GM12878 (cell line): ENCODE data around the gene HTR6. TPM values are rescaled to one million over a fixed set of nuclear protein-coding genes. Genes with fewer than 3 reads are reported as not detected.

Source experiments
- ATAC-seq: fragments of 200-7000 bp; cut with Tn5 transposase; 3 replicates; pipeline ENCODE4 v1.9.1; 2020; ENCODE audit warnings: mild to moderate bottlenecking, moderate library complexity
- BruUV-seq: library from RNA; stranded (reverse); fragments of 400-500 nt; replicated peaks from 2 replicates; lab custom pipeline; 2021; lab: Mats Ljungman, UMichigan
- CTCF ChIA-PET: fragments of 300-600 bp; sonication (Branson Sonifier 250); formaldehyde crosslinking; extraction: SDS; loops from one replicate; lab custom pipeline; 2021; ENCODE audit warnings: inconsistent platforms; lab: Yijun Ruan, JAX
- POLR2A ChIA-PET: fragments of 350-600 bp; formaldehyde crosslinking; extraction: SDS; loops from one replicate; lab custom pipeline; 2021; ENCODE audit warnings: inconsistent platforms; lab: Charles Lee
- RAD21 ChIA-PET: fragments of 300-600 bp; sonication (Branson Sonifier 250); formaldehyde crosslinking; loops from one replicate; lab custom pipeline; 2023; ENCODE audit warnings: antibody characterized with exemption; ENCODE audit not compliant: unreplicated experiment; lab: Charles Lee
- SMC1A ChIA-PET: fragments of 300-600 bp; sonication (Branson Sonifier 250); formaldehyde crosslinking; loops from one replicate; lab custom pipeline; 2023; ENCODE audit not compliant: unreplicated experiment, uncharacterized antibody; lab: Charles Lee
- DNase-seq: peaks from one replicate; pipeline ENCODE4 v3.0.0-alpha.2; 2011; ENCODE audit warnings: low read depth, low spot score
- FAIRE-seq: peaks from 3 replicates; lab custom pipeline; 2011; peaks lifted over from hg19 to GRCh38; lab: Jason Lieb, UNC
- H2AFZ ChIP-seq: 2 replicates; pipeline ENCODE4 v1.6.0; 2011; ENCODE audit warnings: low read depth, low read length, control low read depth; ENCODE audit not compliant: control insufficient read depth
- H3K27ac ChIP-seq: 2 replicates; pipeline ENCODE4 v1.5.1; 2011; ENCODE audit warnings: control low read depth; ENCODE audit not compliant: control insufficient read depth, insufficient read depth
- H3K27me3 ChIP-seq, 2 experiments: replicated peaks in 1 of 2; 2 replicates each; pipeline versions ENCODE4 v1.6.0 to v1.6.1; 2011; ENCODE audit warnings: low read length in 1 of 2; ENCODE audit not compliant: control insufficient read depth in 2 of 2, insufficient read depth in 2 of 2
- H3K36me3 ChIP-seq, 2 experiments: 2 replicates each; pipeline ENCODE4 v1.5.1; 2011; ENCODE audit warnings: low read length in 1 of 2; ENCODE audit not compliant: control insufficient read depth in 2 of 2, insufficient read depth in 2 of 2
- H3K4me1 ChIP-seq: 2 replicates; pipeline ENCODE4 v1.6.1; 2011; ENCODE audit warnings: mild to moderate bottlenecking, low read length, moderate library complexity, mixed read lengths; ENCODE audit not compliant: control insufficient read depth, insufficient read depth
- H3K4me2 ChIP-seq: 2 replicates; pipeline ENCODE4 v1.6.0; 2011; ENCODE audit warnings: control low read depth; ENCODE audit not compliant: control insufficient read depth, insufficient read depth
- H3K4me3 ChIP-seq: fragments of 200-600 bp; sonication (generic); 2 replicates; pipeline ENCODE4 v1.5.1; 2016
- H3K79me2 ChIP-seq: 2 replicates; pipeline ENCODE4 v1.6.0; 2011; ENCODE audit warnings: low read length; ENCODE audit not compliant: control insufficient read depth, insufficient read depth
- H3K9ac ChIP-seq: 2 replicates; pipeline ENCODE4 v1.8.0; 2011; ENCODE audit warnings: low read length, control low read depth, mixed read lengths; ENCODE audit not compliant: control insufficient read depth, insufficient read depth
- H3K9me3 ChIP-seq: replicated peaks from 3 replicates; pipeline ENCODE4 v1.5.1; 2011; ENCODE audit warnings: mild to moderate bottlenecking, low read length; ENCODE audit not compliant: control insufficient read depth, insufficient read depth
- H4K20me1 ChIP-seq: 2 replicates; pipeline ENCODE4 v1.6.0; 2011; ENCODE audit not compliant: control insufficient read depth, insufficient read depth
- ATF7 ChIP-seq: fragments of 450-650 bp; IDR thresholded peaks from 2 replicates; pipeline ENCODE4 v1.6.1; 2016; ENCODE audit warnings: low read depth, mild to moderate bottlenecking
- CBX5 ChIP-seq: sonication (generic); IDR thresholded peaks from 2 replicates; pipeline ENCODE4 v1.6.1; 2016; ENCODE audit warnings: low read depth, moderate library complexity, mild to moderate bottlenecking, inconsistent platforms
- CHD2 ChIP-seq: IDR thresholded peaks from 2 replicates; pipeline ENCODE4 v1.6.1; 2011; ENCODE audit warnings: low read depth, low read length, improper control_type of control experiment, borderline replicate concordance
- EED ChIP-seq: sonication (generic); IDR thresholded peaks from 2 replicates; pipeline ENCODE4 v1.6.1; 2016; ENCODE audit warnings: antibody characterized with exemption, low read depth
- EGR1 ChIP-seq, 2 experiments: IDR thresholded peaks; 1 replicate in 1 of 2; 2 replicates in 1 of 2; pipeline ENCODE4 v1.6.1; 2011 to 2012; ENCODE audit warnings: low read depth in 2 of 2, low read length in 2 of 2, borderline replicate concordance in 1 of 2, mild to moderate bottlenecking in 1 of 2, moderate library complexity in 1 of 2
- FOXK2 ChIP-seq: fragments of 450-650 bp; IDR thresholded peaks from 2 replicates; pipeline ENCODE4 v1.6.1; 2017; ENCODE audit warnings: mild to moderate bottlenecking, moderate library complexity
- HCFC1 ChIP-seq: fragments of 150-350 bp; IDR thresholded peaks from 2 replicates; pipeline ENCODE4 v1.6.1; 2014; ENCODE audit warnings: low read length
- HDGF ChIP-seq: fragments of 450-650 bp; IDR thresholded peaks from 2 replicates; pipeline ENCODE4 v1.6.1; 2016; ENCODE audit warnings: antibody characterized with exemption
- MTA3 ChIP-seq: IDR thresholded peaks from 2 replicates; pipeline ENCODE4 v1.6.1; 2012; ENCODE audit warnings: low read length, inconsistent platforms, borderline replicate concordance
- NR2C2 ChIP-seq: IDR thresholded peaks from 2 replicates; pipeline ENCODE4 v1.6.1; 2011; ENCODE audit warnings: borderline replicate concordance, low read depth; ENCODE audit not compliant: control insufficient read depth, insufficient read length
- NR2F1 ChIP-seq: fragments of 450-650 bp; conservative IDR thresholded peaks from 2 replicates; pipeline ENCODE4 v1.6.1; 2017; ENCODE audit warnings: mild to moderate bottlenecking
- POU2F2 ChIP-seq: IDR thresholded peaks from 3 replicates; pipeline ENCODE4 v1.6.1; 2011; ENCODE audit warnings: low read depth, mild to moderate bottlenecking, low read length, borderline replicate concordance
- RAD21 ChIP-seq: IDR thresholded peaks from 2 replicates; pipeline ENCODE4 v1.6.1; 2011; ENCODE audit warnings: mild to moderate bottlenecking, low read depth, low read length, moderate library complexity; ENCODE audit not compliant: insufficient read depth
- SKIL ChIP-seq: fragments of 450-650 bp; IDR thresholded peaks from 2 replicates; pipeline ENCODE4 v1.6.1; 2017; ENCODE audit warnings: mild to moderate bottlenecking, low read depth, inconsistent platforms; ENCODE audit not compliant: poor library complexity, severe bottlenecking
- SMARCA5 ChIP-seq: fragments of 450-650 bp; IDR thresholded peaks from 2 replicates; pipeline ENCODE4 v1.6.1; 2017; ENCODE audit warnings: mild to moderate bottlenecking
- SMC3 ChIP-seq: IDR thresholded peaks from 2 replicates; pipeline ENCODE4 v1.6.1; 2011; ENCODE audit warnings: low read length, improper control_type of control experiment, borderline replicate concordance
- SREBF1 ChIP-seq: IDR thresholded peaks from 2 replicates; pipeline ENCODE4 v1.6.1; 2012; ENCODE audit warnings: mild to moderate bottlenecking, low read length
- STAT1 ChIP-seq: fragments of 450-650 bp; conservative IDR thresholded peaks from 2 replicates; pipeline ENCODE4 v1.6.1; 2014; ENCODE audit warnings: antibody characterized with exemption, mild to moderate bottlenecking
- TARDBP ChIP-seq: IDR thresholded peaks from 2 replicates; pipeline ENCODE4 v1.6.1; 2016; ENCODE audit warnings: borderline replicate concordance
- TCF7 ChIP-seq: IDR thresholded peaks from 2 replicates; pipeline ENCODE4 v1.6.1; 2014; ENCODE audit warnings: antibody characterized with exemption, borderline replicate concordance
- USF2 ChIP-seq: IDR thresholded peaks from 2 replicates; pipeline ENCODE4 v1.6.1; 2011; ENCODE audit warnings: low read depth, low read length, improper control_type of control experiment, borderline replicate concordance
- YBX1 ChIP-seq: fragments of 450-650 bp; IDR thresholded peaks from 2 replicates; pipeline ENCODE4 v1.6.1; 2016; ENCODE audit warnings: antibody characterized with exemption
- ZNF24 ChIP-seq: fragments of 450-650 bp; IDR thresholded peaks from 2 replicates; pipeline ENCODE4 v1.6.1; 2017; ENCODE audit warnings: antibody characterized with exemption, mild to moderate bottlenecking
- ZSCAN29 ChIP-seq: fragments of 450-650 bp; IDR thresholded peaks from 2 replicates; pipeline ENCODE4 v1.6.1; 2017; ENCODE audit warnings: mild to moderate bottlenecking, moderate library complexity
- WGBS: methylation state at CpG from one replicate; pipeline ENCODE4 v1.1.6; 2016; ENCODE audit warnings: low lambda C conversion rate; ENCODE audit not compliant: insufficient replicate concordance, insufficient coverage; ENCODE audit errors: missing lambda C conversion rate; 5-methylcytosine and 5-hydroxymethylcytosine counted together
- in situ Hi-C: fragments of 300-500 bp; cut with MboI; formaldehyde crosslinking; loops from 9 replicates; pipeline ENCODE4 v1.14.3; 2018; ENCODE audit warnings: mixed read lengths
- intact Hi-C: fragments of 100-400 bp; cut with micrococcal nuclease; formaldehyde crosslinking; loops from one replicate; pipeline ENCODE4 v1.14.2; 2022; ENCODE audit not compliant: unreplicated experiment
- polyA plus RNA-seq, 11 experiments: library from polyadenylated mRNA; depleted of rRNA in 4 of 11; unstranded in 6 of 11; stranded (reverse) in 5 of 11; fragments of >200 nt; fragmentation: Nextera tagmentation in 4 of 11; fragmentation: Illumina TruSeq in 1 of 11; extraction: Ambion mirVana in 4 of 11; extraction: Trizol in 1 of 11; gene quantifications; 1 replicate in 1 of 11; 2 replicates in 10 of 11; pipeline versions ENCODE4 v1.2.1 to v1.2.3, GENCODE V29; 2011 to 2016; ENCODE audit warnings: inconsistent platforms in 2 of 11, missing spikeins in 2 of 11, low read depth in 1 of 11
- total RNA-seq, 4 experiments: library from RNA; depleted of rRNA in 3 of 4; stranded (reverse); fragments of >200 nt in 3 of 4; fragmentation: Illumina TruSeq in 1 of 4; extraction: Trizol in 1 of 4; gene quantifications; 2 replicates each; pipeline versions ENCODE4 v1.2.1 to v1.2.3, GENCODE V29; 2013 to 2021

HTR6 gene
- total and polyA plus RNA-seq, 10 of the 15 experiments (the other 5 are each of a cell fraction or from before 2014, with no cell fraction given), result 0.03 to 5.3 (median 1.7) TPM; not detected in 2

GRCh38 chr1:19661721-19662228, 2.9 kb upstream of the HTR6 start:
- peak; percentile 27; the same call in 2 of the 3 replicates for ATAC-seq
- peaks cover 6% of the 10 kb centered on the region; the same call in 1 of the 2 replicates for H3K4me1 ChIP-seq
- BruUV-seq, result no TSS peak
- no peaks in the 10 kb centered on the region for H3K79me2 ChIP-seq
- peaks cover 0 to 2% of the 10 kb centered on the region in 2 experiments; a peak in 2 of 4 replicates for H3K27me3 ChIP-seq
- no peak overlapping the region for H3K4me2 ChIP-seq
- 6% methylated on average over 9 of the region's 9 CpGs for WGBS
- ChIA-PET POLR2A (no interaction called here), RAD21 (interaction anchor here (0.7 to 4.3 kb wide), 12 partner anchors 11 to 179 kb away, joined by 3 to 84 read pairs (median 6); no protein-coding TSS in a partner anchor), SMC1A (interaction anchor here (0.6 to 5.2 kb wide), 15 partner anchors 15 to 527 kb away, joined by 3 to 99 read pairs (median 4); no protein-coding TSS in a partner anchor), CTCF (interaction anchor here (0.6 to 6.0 kb wide), 39 partner anchors 8 to 493 kb away, joined by 3 to 378 read pairs (median 5); partner anchors contain the start of gene OTUD3)
- H2AFZ ChIP-seq, result no peak overlapping the region
- no peak for DNase-seq
- in situ Hi-C loops (loop anchor here (5.0 kb wide), 2 partner anchors 41 to 146 kb away; no protein-coding TSS in a partner anchor), intact Hi-C loops (loop anchor here (1.0 to 5.0 kb wide), 3 partner anchors 43 to 150 kb away; no protein-coding TSS in a partner anchor)
- no peaks in the 10 kb centered on the region for H3K9me3 ChIP-seq
- H4K20me1 ChIP-seq, result no peaks in the 10 kb centered on the region
- no peak for FAIRE-seq
- no peak overlapping the region for H3K9ac ChIP-seq
- no peak overlapping the region for H3K4me3 ChIP-seq
- H3K27ac ChIP-seq, result no peak overlapping the region
- H3K36me3 ChIP-seq, result no peaks in the 10 kb centered on the region
- TF ChIP-seq STAT1, result no peak
- TF ChIP-seq NR2F1, result no peak
- 0 out of 2 replicates have a peak, but pooled peaks have one; percentile 26 for TF ChIP-seq SMARCA5
- TF ChIP-seq HDGF, result no peak
- TF ChIP-seq SMC3, result peak; percentile 56
- TF ChIP-seq MTA3, result no peak
- TF ChIP-seq NR2C2, result no peak
- no peak for TF ChIP-seq YBX1
- no peak for TF ChIP-seq CHD2
- TF ChIP-seq SKIL, result no peak
- TF ChIP-seq CBX5, result no peak
- no peak for TF ChIP-seq USF2
- TF ChIP-seq ZNF24, result no peak
- TF ChIP-seq ZSCAN29, result no peak
- no peak for TF ChIP-seq EGR1 (IDR thresholded peaks at IDR 0.05; ENCODE audit: borderline replicate concordance in 1 of 2, low read depth in 2 of 2, low read length in 2 of 2)
- peak; percentile 78 for TF ChIP-seq RAD21
- no peak for TF ChIP-seq HCFC1
- TF ChIP-seq SREBF1, result no peak
- no peak for TF ChIP-seq FOXK2
- no peak for TF ChIP-seq ATF7
- TF ChIP-seq POU2F2, result no peak
- TF ChIP-seq EED, result no peak
- TF ChIP-seq TCF7, result no peak
- no peak for TF ChIP-seq TARDBP
